AG04450 (cell line): ENCODE data around the gene THAP4. TPM values are rescaled to one million over a fixed set of nuclear protein-coding genes. Genes with fewer than 3 reads are reported as not detected.
A peak's percentile ranks its signal among the peaks of the same experiment; 100 is the strongest.
"Not testable (repeated sequence)": the region's sequence is repeated elsewhere in the genome, so short reads cannot be mapped to it uniquely, and the experiment has no call there.

Experiments
- CTCF ChIA-PET: fragments of 300-600, 350-600 bp; formaldehyde crosslinking; extraction: SDS; loops from one replicate; lab custom pipeline; 2022; ENCODE audit warnings: antibody characterized with exemption, inconsistent platforms; lab: Charles Lee
- POLR2A ChIA-PET: fragments of 350-600 bp; formaldehyde crosslinking; extraction: SDS; loops from one replicate; lab custom pipeline; 2021; ENCODE audit warnings: antibody characterized with exemption, inconsistent platforms; lab: Yijun Ruan, JAX
- DNase-seq: peaks from one replicate; pipeline ENCODE4 v3.0.0-alpha.2; 2011; ENCODE audit warnings: low read depth, low spot score
- H3K27ac ChIP-seq: one replicate; pipeline ENCODE4 v1.5.1; 2012; ENCODE audit warnings: low read depth, low read length, control low read depth
- H3K27me3 ChIP-seq: one replicate; pipeline ENCODE4 v1.6.0; 2012; ENCODE audit warnings: low read length; ENCODE audit not compliant: control insufficient read depth, insufficient read depth
- H3K4me3 ChIP-seq: 2 replicates; pipeline ENCODE4 v1.5.1; 2011; ENCODE audit warnings: mild to moderate bottlenecking, low read depth, low read length, control low read depth
- H3K9me3 ChIP-seq: 2 replicates; pipeline ENCODE4 v1.5.1; 2012; ENCODE audit warnings: low read length; ENCODE audit not compliant: control insufficient read depth, insufficient read depth
- polyA plus RNA-seq: library from polyadenylated mRNA; depleted of rRNA; stranded (reverse); fragments of >200 nt; gene quantifications from 2 replicates; pipeline ENCODE4 v1.2.3, GENCODE V29; 2011
- TF ChIP-seq, protein P1 (sequence below): IDR thresholded peaks from 2 replicates; pipeline ENCODE4 v1.5.1; 2011; ENCODE audit warnings: low read depth, low read length, control low read depth, inconsistent platforms

THAP4 gene
- polyA plus RNA-seq, 1 experiment: 23.7 TPM

DNA sequence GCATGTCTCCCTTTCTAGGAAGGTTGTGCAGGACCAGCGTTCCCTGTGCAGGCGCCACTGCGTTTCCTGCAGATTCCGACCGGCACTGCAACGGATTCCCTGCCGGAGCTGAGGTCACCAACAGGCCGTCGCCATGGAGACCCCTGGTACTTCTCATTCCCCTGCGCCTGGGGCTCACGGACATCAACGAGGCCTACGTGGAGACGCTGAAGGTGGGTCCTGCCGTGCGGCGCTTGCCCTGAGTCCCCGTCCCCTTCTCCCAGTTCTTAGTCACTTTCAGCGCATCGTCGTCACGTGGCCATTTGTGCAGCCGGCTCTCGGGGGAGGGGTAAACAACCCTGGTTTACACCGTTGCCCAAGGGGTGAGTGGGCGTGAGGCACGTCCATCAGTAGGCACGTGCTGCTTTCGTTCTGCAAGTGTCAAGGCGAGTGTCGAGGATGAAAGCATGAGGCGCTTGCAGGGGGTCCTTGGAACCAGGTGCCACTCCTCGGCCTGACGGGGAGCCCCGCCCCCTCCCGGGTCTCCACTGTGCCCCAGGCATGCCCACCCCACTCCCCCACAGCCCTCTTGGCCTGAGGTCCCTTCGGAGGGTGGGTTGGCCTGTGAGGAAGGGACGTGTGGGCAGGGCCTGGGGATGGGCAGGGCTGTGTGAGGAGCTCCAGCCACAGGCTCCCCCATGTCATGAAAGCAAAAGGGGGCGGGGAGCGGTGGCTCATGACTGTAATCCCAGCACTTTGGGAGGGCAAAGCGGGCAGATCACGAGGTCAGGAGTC, 29.9 kb upstream of the THAP4 start:
- TF ChIP-seq, protein P1, sequence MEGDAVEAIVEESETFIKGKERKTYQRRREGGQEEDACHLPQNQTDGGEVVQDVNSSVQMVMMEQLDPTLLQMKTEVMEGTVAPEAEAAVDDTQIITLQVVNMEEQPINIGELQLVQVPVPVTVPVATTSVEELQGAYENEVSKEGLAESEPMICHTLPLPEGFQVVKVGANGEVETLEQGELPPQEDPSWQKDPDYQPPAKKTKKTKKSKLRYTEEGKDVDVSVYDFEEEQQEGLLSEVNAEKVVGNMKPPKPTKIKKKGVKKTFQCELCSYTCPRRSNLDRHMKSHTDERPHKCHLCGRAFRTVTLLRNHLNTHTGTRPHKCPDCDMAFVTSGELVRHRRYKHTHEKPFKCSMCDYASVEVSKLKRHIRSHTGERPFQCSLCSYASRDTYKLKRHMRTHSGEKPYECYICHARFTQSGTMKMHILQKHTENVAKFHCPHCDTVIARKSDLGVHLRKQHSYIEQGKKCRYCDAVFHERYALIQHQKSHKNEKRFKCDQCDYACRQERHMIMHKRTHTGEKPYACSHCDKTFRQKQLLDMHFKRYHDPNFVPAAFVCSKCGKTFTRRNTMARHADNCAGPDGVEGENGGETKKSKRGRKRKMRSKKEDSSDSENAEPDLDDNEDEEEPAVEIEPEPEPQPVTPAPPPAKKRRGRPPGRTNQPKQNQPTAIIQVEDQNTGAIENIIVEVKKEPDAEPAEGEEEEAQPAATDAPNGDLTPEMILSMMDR: no peak
- CTCF ChIA-PET: interaction anchor here (0.6 kb wide), 1 partner anchor 589 kb away, joined by 4 read pairs; no protein-coding TSS in a partner anchor

DNA sequence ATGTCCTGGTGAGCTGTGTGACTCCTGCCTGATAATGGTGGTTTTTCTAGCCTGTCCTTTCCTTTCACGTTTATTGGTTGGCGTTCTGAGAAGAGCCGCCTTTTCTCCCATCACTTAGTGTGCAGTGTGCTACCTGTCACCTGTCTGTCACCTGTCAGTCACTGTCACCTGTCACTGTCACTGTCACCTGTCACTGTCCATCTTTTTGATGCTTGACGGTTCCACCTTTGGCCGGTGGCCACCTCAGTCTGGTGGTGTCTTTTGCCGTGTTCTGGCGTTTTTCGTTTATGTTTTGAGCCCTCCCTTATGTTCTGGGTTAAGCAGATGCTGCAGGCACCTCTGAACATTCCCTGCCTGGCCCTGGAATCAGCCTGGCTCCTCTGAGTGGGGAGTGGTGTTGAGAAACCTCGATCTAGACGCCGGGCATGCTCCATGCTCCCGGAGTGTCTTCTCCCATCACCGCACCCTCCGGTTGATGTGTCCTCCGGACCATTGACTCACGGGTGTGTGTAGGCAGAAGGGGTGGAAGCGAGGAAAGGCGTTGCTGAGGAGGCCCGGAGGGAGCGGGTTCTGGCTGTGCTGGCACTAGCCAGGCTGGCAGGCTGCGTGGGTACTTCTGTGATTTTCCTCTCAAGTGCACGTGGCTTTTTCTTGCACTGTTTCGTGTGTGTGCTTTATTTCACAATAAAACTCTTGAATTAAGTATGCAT, 28.9 kb upstream of the THAP4 start:
- ChIA-PET POLR2A (interaction anchor here (0.6 kb wide), 1 partner anchor 37 kb away, joined by 3 read pairs; no protein-coding TSS in a partner anchor), CTCF (interaction anchor here (0.5 to 0.8 kb wide), 4 partner anchors 18 to 292 kb away, joined by 3 to 5 read pairs (median 3); partner anchors contain the start of gene BOK)
- no peak overlapping the region for H3K4me3 ChIP-seq
- H3K9me3 ChIP-seq: no peaks in the 10 kb centered on the region; the same call in 1 of the 2 replicates
- H3K27me3 ChIP-seq: no peaks in the 10 kb centered on the region
- H3K27ac ChIP-seq: peak overlapping the region; percentile 98
- TF ChIP-seq, protein P1: no peak
- no peak for DNase-seq

More for the DNA sequence above, 29.9 kb upstream of the THAP4 start:
- no peak overlapping the region for H3K27ac ChIP-seq
- H3K9me3 ChIP-seq: no peaks in the 10 kb centered on the region; the same call in 1 of the 2 replicates
- DNase-seq: no peak
- H3K27me3 ChIP-seq: no peaks in the 10 kb centered on the region
- POLR2A ChIA-PET: no interaction called here
- no peak overlapping the region for H3K4me3 ChIP-seq

DNA sequence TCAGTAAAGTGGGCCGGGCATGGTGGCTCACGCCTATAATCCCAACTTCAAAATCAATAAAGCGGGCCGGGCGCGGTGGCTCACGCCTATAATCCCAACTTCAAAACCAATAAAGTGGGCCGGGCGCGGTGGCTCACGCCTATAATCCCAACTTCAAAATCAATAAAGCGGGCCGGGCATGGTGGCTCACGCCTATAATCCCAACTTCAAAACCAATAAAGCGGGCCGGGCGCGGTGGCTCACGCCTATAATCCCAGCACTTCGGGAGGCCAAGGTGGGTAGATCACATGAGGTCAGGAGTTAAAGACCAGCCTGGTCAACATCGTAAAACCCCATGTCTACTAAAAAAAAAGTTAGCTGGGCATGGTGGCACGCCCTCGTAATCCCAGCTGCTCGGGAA, 25.8 kb upstream of the THAP4 start:
- H3K4me3 ChIP-seq, H3K9me3 ChIP-seq, DNase-seq, POLR2A ChIA-PET, H3K27me3 ChIP-seq, H3K27ac ChIP-seq, CTCF ChIA-PET: not testable (repeated sequence)

DNA sequence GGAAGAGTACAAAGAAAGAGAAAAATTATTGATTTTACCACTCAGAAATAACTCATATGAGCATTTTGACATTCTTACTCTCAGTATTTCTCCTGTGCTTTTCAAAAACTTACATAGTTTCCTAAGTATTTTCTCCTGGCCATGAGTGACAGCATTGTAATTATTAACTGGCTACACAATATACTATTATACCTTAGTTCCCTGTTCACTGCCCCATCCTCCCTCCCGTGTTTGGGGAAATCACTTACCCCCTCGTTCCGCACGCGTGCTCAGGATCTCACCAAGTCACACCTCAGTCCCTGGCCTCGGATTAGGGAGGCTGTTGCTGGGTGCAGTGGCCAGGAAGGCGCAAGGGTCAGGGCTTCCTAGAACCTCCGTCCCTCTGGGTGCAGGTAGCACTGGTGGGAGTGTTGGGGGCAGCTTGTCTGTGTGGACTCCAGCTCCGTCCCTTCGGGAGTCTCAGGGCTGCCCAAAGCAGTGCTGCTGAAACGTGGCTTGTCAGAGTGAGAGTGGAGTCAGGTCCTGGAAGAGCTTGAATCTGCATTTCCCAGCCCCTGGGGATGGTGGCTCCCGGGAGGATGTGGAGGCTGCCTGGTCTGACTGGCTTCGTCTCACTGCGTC, 23.7 kb upstream of the THAP4 start:
- Histone ChIP-seq H3K9me3 (no peaks in the 10 kb centered on the region), H3K4me3 (no peak overlapping the region), H3K27ac (no peak overlapping the region), H3K27me3 (no peaks in the 10 kb centered on the region)
- TF ChIP-seq, protein P1: no peak
- no peak for DNase-seq
- ChIA-PET POLR2A (no interaction called here), CTCF (no interaction called here)

DNA sequence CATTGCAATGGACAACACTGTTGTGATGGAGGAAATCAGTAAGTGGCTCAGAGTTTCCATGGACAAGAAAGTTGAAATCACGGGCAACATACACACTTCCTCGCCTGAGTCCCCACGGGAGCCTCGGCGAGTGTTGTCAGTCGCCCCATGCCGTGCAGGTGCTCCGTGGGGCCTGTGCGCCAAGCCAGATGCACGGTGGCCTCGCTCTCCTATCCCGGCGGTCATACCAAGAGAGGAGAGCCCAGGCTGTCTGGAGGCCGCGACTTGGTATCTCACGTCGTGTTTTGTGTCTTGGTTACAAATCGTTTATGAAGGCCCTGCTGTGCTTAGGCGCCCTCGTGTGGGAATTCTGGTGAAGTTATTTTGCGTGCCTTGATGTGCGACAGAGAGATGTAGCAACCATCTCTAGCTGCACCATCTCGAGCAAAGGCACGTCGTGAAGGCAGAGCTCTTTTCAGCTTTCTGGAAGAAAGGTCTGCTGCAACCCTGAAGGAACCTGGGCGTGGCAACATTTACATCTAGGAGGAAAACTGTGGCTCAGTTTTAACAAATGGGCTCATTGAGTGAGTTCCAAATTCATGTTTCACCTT, 22.3 kb upstream of the THAP4 start:
- Histone ChIP-seq H3K9me3 (no peaks in the 10 kb centered on the region), H3K27me3 (no peaks in the 10 kb centered on the region), H3K27ac (no peak overlapping the region), H3K4me3 (no peak overlapping the region)
- ChIA-PET CTCF (interaction anchor here (0.5 to 2.5 kb wide), 17 partner anchors 12 to 418 kb away, joined by 3 to 13 read pairs (median 3); partner anchors contain the start of gene ATG4B), POLR2A (interaction anchor here (0.7 to 0.9 kb wide), 2 partner anchors 27 to 47 kb away, joined by 4 to 6 read pairs; partner anchors contain the start of gene DTYMK)
- DNase-seq: peak; percentile 29
- TF ChIP-seq, protein P1: peak; percentile 78
